Fibroblast of lung (primary cell): Measurements from ENCODE around the gene SLC16A7.

Experiments used
- CTCF ChIP-seq, 2 donors: IDR thresholded peaks in 1 of 2; conservative IDR thresholded peaks in 1 of 2; 1 replicate in 1 of 2; 2 replicates in 1 of 2; pipeline ENCODE4 v1.5.1; 2011 to 2012; ENCODE audit warnings: low read length in 2 of 2, control low read depth in 1 of 2, inconsistent platforms in 1 of 2, low read depth in 1 of 2, mild to moderate bottlenecking in 1 of 2
- EZH2 ChIP-seq: IDR thresholded peaks from 2 replicates; pipeline ENCODE4 v1.5.1; 2012; ENCODE audit warnings: low read length, control low read depth, mild to moderate bottlenecking; ENCODE audit errors: missing control alignments

DNA sequence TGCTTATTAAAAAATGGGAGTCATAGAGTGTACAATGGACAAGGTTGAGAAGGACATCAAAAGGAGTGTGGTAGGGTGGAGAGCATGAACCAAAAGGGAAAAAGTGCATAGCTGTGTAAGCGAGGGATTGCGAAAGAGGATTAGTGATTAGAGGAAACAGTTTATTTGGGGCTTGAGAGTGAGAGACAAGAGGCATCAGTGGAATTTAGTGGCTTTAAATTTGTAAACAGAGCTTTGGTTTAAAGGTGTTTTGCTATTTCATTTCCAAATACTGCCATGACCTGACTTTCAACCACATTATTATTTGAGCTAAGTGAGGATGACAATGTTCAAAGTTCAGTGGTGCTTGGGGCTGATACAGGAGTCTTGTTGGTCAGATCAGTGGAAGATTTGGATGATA is 53.4 kb downstream of the SLC16A7 start:
- TF ChIP-seq CTCF (conservative IDR thresholded peaks at IDR 0.05 in 1 of 2, IDR thresholded peaks at IDR 0.05 in 1 of 2; ENCODE audit: low read depth in 1 of 2, low read length in 2 of 2) = no peak
- TF ChIP-seq EZH2 = no peak
